ENCODE measurements around the gene PRR22.

The PRR22 gene

DNA sequence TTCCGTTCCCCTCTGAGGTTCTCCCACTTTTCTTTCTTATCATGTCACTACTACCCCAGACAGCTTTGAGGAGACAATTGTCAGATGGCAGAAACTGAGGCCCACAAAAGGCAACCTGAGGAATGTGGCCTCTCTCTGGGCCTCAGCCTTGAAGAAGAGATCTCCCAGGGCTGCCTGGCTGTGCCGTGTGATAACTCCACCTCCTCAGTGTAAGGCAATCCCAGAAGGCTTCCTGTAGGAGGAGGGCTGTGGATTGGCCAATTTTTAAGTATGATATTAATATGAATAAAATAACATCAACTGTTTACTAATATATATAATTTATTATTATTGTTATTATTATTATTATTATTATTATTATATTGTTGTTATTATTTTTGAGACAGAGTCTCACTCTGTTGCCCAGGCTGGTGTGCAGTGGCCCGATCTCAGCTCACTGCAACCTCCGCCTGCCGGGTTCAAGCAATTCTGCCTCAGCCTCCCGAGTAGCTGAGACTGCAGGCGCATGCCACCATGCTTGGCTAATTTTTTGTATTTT, 10.9 kb upstream of the PRR22 start:
- no peaks in the 10 kb centered on the region for H3K27me3 ChIP-seq (ENCODE audit: insufficient read depth, poor library complexity, severe bottlenecking)
- TF ChIP-seq GABPA (IDR thresholded peaks at IDR 0.05; ENCODE audit: low read depth) (no peak), POLR2AphosphoS5 (IDR thresholded peaks at IDR 0.05; ENCODE audit: low read depth) (no peak), SPI1 (IDR thresholded peaks at IDR 0.05; ENCODE audit: borderline replicate concordance, low read depth) (no peak)
- TF ChIP-seq, protein P1, sequence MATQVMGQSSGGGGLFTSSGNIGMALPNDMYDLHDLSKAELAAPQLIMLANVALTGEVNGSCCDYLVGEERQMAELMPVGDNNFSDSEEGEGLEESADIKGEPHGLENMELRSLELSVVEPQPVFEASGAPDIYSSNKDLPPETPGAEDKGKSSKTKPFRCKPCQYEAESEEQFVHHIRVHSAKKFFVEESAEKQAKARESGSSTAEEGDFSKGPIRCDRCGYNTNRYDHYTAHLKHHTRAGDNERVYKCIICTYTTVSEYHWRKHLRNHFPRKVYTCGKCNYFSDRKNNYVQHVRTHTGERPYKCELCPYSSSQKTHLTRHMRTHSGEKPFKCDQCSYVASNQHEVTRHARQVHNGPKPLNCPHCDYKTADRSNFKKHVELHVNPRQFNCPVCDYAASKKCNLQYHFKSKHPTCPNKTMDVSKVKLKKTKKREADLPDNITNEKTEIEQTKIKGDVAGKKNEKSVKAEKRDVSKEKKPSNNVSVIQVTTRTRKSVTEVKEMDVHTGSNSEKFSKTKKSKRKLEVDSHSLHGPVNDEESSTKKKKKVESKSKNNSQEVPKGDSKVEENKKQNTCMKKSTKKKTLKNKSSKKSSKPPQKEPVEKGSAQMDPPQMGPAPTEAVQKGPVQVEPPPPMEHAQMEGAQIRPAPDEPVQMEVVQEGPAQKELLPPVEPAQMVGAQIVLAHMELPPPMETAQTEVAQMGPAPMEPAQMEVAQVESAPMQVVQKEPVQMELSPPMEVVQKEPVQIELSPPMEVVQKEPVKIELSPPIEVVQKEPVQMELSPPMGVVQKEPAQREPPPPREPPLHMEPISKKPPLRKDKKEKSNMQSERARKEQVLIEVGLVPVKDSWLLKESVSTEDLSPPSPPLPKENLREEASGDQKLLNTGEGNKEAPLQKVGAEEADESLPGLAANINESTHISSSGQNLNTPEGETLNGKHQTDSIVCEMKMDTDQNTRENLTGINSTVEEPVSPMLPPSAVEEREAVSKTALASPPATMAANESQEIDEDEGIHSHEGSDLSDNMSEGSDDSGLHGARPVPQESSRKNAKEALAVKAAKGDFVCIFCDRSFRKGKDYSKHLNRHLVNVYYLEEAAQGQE (IDR thresholded peaks at IDR 0.05; ENCODE audit: insufficient replicate concordance, low read depth), result no peak
- TF ChIP-seq, protein P2, sequence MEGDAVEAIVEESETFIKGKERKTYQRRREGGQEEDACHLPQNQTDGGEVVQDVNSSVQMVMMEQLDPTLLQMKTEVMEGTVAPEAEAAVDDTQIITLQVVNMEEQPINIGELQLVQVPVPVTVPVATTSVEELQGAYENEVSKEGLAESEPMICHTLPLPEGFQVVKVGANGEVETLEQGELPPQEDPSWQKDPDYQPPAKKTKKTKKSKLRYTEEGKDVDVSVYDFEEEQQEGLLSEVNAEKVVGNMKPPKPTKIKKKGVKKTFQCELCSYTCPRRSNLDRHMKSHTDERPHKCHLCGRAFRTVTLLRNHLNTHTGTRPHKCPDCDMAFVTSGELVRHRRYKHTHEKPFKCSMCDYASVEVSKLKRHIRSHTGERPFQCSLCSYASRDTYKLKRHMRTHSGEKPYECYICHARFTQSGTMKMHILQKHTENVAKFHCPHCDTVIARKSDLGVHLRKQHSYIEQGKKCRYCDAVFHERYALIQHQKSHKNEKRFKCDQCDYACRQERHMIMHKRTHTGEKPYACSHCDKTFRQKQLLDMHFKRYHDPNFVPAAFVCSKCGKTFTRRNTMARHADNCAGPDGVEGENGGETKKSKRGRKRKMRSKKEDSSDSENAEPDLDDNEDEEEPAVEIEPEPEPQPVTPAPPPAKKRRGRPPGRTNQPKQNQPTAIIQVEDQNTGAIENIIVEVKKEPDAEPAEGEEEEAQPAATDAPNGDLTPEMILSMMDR (IDR thresholded peaks at IDR 0.05; ENCODE audit: insufficient read depth, low read length), result no peak

DNA sequence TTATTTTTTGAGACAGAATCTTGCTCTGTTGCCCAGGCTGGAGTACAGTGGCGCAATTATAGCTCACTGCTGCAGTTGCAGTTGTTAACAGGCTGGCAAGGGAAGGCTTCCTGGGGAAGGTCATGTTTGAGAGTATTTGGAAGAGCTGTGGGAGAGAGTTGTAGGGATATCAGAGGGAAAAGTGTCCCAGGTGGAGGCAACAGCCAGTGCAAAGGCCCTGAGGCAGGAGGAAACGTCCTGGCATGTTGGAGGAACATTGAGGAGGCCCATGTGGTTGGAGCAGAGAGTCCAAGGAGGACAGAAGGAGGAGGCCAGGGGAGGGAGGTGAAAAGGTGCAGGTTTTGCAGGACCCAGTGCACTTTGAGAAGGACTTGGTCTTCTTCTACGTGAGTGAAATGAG, 8.6 kb upstream of the PRR22 start:
- H3K27ac ChIP-seq (replicated peaks), result no peak overlapping the region
- no peak for TF ChIP-seq GABPA (IDR thresholded peaks at IDR 0.05; ENCODE audit: low read depth)
- no peak for TF ChIP-seq SPI1 (IDR thresholded peaks at IDR 0.05; ENCODE audit: borderline replicate concordance, low read depth)
- TF ChIP-seq, protein P1 (IDR thresholded peaks at IDR 0.05; ENCODE audit: insufficient replicate concordance, low read depth), result no peak
- no peak for TF ChIP-seq POLR2AphosphoS5 (IDR thresholded peaks at IDR 0.05; ENCODE audit: low read depth)
- TF ChIP-seq, protein P2 (IDR thresholded peaks at IDR 0.05; ENCODE audit: insufficient read depth, low read length), result no peak
- DNase-seq (ENCODE audit: low read depth in 1 of 2, low spot score in 1 of 2), result no peak
- no peaks in the 10 kb centered on the region for H3K27me3 ChIP-seq (ENCODE audit: insufficient read depth, poor library complexity, severe bottlenecking)
- no peak overlapping the region for H3K4me3 ChIP-seq (replicated peaks; ENCODE audit: insufficient read depth, low read length)

More for the DNA sequence above, 10.9 kb upstream of the PRR22 start:
- Histone ChIP-seq H3K27ac (replicated peaks) (no peak overlapping the region), H3K4me3 (replicated peaks; ENCODE audit: insufficient read depth, low read length) (no peak overlapping the region)
- no peak for DNase-seq (ENCODE audit: low read depth in 1 of 2, low spot score in 1 of 2)

DNA sequence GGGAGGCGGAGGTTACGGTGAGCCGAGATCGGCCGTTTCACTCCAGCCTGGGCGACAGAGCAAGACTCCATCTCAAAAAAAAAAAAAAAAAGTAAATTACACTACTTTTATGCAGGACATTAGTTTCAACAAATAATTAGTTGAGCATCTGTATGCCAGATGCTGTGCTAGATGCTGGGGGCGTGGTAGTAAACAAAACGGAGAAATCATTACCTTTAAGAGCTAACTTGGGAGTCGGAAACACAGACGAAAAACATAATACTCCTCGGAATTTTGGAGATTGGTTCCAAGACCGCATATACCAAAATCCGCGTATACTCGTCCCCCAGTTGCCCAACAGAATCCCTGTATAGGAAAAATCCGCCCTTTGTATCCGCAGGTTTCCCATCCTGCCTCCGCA, 7.7 kb upstream of the PRR22 start:
- DNase-seq (ENCODE audit: low read depth in 1 of 2, low spot score in 1 of 2), result no peak
- TF ChIP-seq, protein P2 (IDR thresholded peaks at IDR 0.05; ENCODE audit: insufficient read depth, low read length), result no peak
- no peak for TF ChIP-seq SPI1 (IDR thresholded peaks at IDR 0.05; ENCODE audit: borderline replicate concordance, low read depth)
- TF ChIP-seq POLR2AphosphoS5 (IDR thresholded peaks at IDR 0.05; ENCODE audit: low read depth), result no peak
- TF ChIP-seq GABPA (IDR thresholded peaks at IDR 0.05; ENCODE audit: low read depth), result no peak
- TF ChIP-seq, protein P1 (IDR thresholded peaks at IDR 0.05; ENCODE audit: insufficient replicate concordance, low read depth), result no peak
- Histone ChIP-seq H3K27ac (replicated peaks) (no peak overlapping the region), H3K4me3 (replicated peaks; ENCODE audit: insufficient read depth, low read length) (no peak overlapping the region), H3K27me3 (ENCODE audit: insufficient read depth, poor library complexity, severe bottlenecking) (no peaks in the 10 kb centered on the region)

All from HL-60 (cell line).